ENCODE measurements around the gene ADGRD1.

ADGRD1 gene

DNA sequence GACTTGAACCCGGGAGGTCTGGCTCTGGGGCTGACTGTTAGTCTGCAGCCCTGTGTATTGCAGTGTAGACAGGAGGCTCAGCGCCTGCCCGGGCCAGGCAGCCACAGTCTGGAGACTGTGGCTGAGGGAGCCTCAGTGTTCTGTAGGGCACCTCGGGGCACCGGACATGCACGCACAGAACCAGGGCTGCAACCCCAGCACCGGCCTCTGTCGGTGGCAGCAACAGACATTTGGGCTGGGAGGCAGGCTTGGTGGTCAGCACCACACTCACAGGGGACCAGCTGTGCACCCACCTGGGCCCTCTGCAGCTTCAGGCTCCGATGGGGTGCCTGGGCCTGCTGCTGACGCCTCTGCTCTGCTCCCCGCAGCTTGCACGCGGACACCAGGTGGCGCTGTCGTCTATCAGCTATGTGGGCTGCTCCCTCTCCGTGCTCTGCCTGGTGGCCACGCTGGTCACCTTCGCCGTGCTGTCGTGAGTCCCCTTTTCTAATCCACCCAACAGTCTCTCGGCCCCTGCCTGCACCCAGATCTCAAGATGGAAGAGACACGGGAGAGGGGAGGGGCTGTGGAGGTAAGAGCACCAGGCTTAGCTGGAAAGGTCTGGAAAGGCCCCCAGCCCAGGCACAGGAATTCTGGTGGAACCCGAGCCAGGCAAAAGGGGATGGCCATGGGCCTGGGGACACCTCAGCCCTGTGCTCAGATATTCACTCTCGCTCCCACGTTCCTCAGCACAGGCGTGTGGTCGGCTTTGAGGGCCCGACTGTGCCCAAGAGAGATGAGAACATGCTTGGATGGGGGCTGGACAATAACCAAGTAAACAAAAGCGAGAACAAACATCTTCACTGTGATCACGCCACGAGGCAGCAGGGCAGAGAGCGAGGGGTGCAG, 151.0 kb downstream of the ADGRD1 start:
- TF ChIP-seq, protein P1, sequence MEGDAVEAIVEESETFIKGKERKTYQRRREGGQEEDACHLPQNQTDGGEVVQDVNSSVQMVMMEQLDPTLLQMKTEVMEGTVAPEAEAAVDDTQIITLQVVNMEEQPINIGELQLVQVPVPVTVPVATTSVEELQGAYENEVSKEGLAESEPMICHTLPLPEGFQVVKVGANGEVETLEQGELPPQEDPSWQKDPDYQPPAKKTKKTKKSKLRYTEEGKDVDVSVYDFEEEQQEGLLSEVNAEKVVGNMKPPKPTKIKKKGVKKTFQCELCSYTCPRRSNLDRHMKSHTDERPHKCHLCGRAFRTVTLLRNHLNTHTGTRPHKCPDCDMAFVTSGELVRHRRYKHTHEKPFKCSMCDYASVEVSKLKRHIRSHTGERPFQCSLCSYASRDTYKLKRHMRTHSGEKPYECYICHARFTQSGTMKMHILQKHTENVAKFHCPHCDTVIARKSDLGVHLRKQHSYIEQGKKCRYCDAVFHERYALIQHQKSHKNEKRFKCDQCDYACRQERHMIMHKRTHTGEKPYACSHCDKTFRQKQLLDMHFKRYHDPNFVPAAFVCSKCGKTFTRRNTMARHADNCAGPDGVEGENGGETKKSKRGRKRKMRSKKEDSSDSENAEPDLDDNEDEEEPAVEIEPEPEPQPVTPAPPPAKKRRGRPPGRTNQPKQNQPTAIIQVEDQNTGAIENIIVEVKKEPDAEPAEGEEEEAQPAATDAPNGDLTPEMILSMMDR (IDR thresholded peaks at IDR 0.05; ENCODE audit: low read depth, low read length) = peak; percentile 95
- DNase-seq (ENCODE audit: extremely low read depth, low read depth) = peak; percentile 19

DNA sequence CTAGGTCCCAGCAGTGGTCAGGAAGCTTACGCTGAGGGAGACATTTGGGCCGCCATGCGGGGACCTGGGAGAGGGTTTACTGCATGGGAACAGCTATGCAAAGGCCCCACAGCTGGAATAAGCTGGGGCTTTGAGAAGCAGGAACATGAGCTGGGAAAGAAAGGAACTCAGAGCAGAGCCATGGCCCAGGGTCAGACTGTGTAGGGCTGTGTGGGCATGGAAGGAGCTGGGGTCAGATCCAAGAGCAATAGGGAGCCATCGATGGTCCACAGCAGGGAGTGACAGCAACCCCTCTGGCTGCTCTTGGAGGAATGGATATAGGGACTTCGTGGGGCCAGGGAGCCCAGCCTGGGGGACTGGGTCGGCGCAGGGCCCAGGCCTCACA, 151.6 kb downstream of the ADGRD1 start:
- DNase-seq (ENCODE audit: extremely low read depth, low read depth) = no peak
- TF ChIP-seq, protein P1 (IDR thresholded peaks at IDR 0.05; ENCODE audit: low read depth, low read length) = no peak

DNA sequence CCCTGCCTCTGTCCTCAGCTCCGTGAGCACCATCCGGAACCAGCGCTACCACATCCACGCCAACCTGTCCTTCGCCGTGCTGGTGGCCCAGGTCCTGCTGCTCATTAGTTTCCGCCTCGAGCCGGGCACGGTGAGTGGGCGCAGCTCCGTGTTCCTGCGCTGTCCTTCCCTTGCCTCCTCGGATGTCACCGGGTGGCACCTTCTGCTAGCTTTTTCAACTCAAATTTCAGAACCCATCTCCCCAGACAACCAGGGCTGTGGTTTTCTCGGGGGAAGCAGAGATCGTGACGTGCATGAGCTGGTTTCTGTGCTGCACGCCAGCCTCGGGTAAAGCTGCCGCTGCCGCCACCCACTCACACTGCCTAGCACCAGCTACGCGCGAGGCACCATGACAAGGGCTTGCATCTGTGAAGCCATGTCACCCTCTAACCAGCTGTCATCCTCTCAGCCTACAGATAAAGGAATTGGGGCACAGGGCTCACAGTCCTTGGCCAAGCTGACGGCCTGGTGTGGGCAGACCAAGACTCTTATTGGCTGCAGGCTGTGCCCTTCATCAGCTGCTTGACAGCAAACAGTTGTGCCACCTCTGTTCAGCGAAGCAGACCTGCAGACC, 152.1 kb downstream of the ADGRD1 start:
- no peak for DNase-seq (ENCODE audit: extremely low read depth, low read depth)
- TF ChIP-seq, protein P1 (IDR thresholded peaks at IDR 0.05; ENCODE audit: low read depth, low read length) = no peak

DNA sequence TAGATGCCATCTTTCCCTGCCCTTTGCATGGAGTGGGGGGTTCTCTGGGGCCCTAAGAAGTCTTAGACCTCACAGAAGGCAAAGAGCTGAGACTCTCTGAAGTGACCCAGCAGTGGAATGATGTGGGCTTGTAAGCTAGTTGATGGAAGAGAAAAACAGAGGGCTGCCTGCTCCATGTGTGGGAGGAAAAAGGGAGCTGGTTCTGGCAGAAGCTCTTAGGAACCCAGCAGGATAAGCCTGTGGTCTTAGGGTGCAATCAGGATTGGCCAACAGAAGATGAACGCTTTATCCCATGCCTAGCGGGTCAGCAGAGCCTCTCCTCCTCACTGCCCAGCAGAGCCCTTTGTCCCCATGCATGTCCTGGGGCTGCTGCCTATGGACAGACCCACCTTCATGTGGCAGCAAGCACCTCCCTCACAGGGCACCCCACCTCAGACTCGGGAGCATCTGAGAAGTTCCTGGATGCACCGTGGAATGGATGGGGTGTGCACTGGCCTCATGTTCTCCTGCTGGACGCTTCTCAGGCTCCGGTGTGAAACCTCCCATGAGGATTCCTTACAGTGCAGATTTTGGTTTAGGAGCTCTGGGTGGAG, 152.7 kb downstream of the ADGRD1 start:
- DNase-seq (ENCODE audit: extremely low read depth, low read depth) = no peak
- TF ChIP-seq, protein P1 (IDR thresholded peaks at IDR 0.05; ENCODE audit: low read depth, low read length) = no peak

DNA sequence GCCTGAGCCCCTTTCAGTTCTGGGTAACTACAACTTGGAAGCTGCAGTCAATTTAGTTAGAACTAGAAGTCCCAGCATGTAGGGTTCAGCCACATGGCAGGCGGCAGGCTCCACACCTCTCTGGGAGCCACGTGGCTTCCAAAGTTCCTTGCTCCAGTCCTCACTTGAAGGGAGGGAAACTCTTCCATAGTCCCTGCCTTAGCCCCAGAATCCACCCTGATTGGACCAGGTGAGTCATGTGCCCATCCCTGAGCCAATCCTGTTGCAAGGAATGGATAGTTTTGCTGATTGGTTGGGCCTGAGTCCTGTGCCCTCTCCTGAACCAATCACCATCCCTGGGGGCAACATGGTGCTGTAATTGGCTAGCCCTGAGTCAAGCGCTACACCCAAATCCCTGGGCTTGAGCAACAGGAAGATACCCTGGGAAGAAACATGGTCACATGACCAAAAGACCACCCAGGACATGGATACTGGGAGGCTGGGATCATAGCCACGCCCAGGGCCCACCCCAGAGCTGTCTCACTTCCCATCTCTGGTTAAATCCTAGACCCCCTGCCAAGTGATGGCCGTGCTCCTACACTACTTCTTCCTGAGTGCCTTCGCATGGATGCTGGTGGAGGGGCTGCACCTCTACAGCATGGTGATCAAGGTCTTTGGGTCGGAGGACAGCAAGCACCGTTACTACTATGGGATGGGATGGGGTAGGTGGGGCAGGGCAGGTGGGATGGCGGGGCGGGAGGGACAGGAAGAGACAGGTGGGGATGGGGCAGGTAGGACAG, 154.7 kb downstream of the ADGRD1 start:
- TF ChIP-seq, protein P1 (IDR thresholded peaks at IDR 0.05; ENCODE audit: low read depth, low read length) = no peak
- no peak for DNase-seq (ENCODE audit: extremely low read depth, low read depth)

DNA sequence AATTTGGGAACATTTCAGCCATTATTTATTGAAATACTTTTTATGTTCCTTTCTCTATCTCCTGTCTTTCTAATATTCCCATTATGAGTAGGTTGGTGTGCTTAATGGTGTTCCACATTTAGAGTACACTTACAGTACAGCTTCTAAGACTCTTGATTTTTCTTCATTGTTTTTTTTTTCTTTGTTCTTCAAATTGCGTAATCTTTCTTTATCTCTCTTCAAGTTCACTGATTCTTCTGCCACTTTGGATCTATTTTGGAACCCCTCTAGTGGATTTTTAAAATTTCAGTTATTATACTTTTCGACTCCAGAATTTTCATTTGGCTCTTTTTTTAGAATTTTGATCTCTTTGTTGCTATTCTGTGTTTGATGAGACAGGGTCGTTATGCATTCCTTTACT, 157.7 kb downstream of the ADGRD1 start:
- TF ChIP-seq, protein P1 (IDR thresholded peaks at IDR 0.05; ENCODE audit: low read depth, low read length) = no peak
- no peak for DNase-seq (ENCODE audit: extremely low read depth, low read depth)
